ENCODE results near the gene GNAT1.

- TF ChIP-seq EZH2 (IDR thresholded peaks at IDR 0.05; ENCODE audit: low read length) = no peak
- TF ChIP-seq, protein P1, sequence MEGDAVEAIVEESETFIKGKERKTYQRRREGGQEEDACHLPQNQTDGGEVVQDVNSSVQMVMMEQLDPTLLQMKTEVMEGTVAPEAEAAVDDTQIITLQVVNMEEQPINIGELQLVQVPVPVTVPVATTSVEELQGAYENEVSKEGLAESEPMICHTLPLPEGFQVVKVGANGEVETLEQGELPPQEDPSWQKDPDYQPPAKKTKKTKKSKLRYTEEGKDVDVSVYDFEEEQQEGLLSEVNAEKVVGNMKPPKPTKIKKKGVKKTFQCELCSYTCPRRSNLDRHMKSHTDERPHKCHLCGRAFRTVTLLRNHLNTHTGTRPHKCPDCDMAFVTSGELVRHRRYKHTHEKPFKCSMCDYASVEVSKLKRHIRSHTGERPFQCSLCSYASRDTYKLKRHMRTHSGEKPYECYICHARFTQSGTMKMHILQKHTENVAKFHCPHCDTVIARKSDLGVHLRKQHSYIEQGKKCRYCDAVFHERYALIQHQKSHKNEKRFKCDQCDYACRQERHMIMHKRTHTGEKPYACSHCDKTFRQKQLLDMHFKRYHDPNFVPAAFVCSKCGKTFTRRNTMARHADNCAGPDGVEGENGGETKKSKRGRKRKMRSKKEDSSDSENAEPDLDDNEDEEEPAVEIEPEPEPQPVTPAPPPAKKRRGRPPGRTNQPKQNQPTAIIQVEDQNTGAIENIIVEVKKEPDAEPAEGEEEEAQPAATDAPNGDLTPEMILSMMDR (optimal IDR thresholded peaks at IDR 0.05 in 1 of 3, IDR thresholded peaks at IDR 0.05 in 1 of 3, conservative IDR thresholded peaks at IDR 0.05 in 1 of 3; ENCODE audit: extremely low read depth in 1 of 3, insufficient read depth in 2 of 3, low read length in 3 of 3) = no peak
Measured at GRCh38 chr3:50168388-50168787, 23.0 kb upstream of the GNAT1 start.
